Suprapubic skin (tissue), 4 donors: ENCODE results near the gene CISH. TPM values are rescaled to one million over a fixed set of nuclear protein-coding genes. Genes with fewer than 3 reads are reported as not detected.

Experiments
- DNase-seq, 2 donors: peaks; one replicate each; pipeline ENCODE4 v3.0.0-alpha.2; 2019; ENCODE audit warnings: low spot score in 2 of 2
- H3K27ac ChIP-seq: fragments of 200-600 bp; sonication (generic); one replicate; pipeline ENCODE4 v1.5.1; 2019
- H3K27me3 ChIP-seq: fragments of 200-600 bp; sonication (generic); one replicate; pipeline ENCODE4 v1.5.1; 2019
- H3K36me3 ChIP-seq: fragments of 200-600 bp; sonication (generic); one replicate; pipeline ENCODE4 v1.5.1; 2019
- H3K4me1 ChIP-seq: fragments of 200-600 bp; sonication (generic); one replicate; pipeline ENCODE4 v1.5.1; 2019
- H3K4me3 ChIP-seq: fragments of 200-600 bp; sonication (generic); one replicate; pipeline ENCODE4 v1.5.1; 2019; ENCODE audit warnings: mild to moderate bottlenecking
- H3K9me3 ChIP-seq: fragments of 200-600 bp; sonication (generic); one replicate; pipeline ENCODE4 v1.5.1; 2019
- CTCF ChIP-seq, 2 donors: fragments of 200-600 bp in 1 of 2; fragments of 450-650 bp in 1 of 2; sonication (generic) in 1 of 2; IDR thresholded peaks; one replicate each; pipeline ENCODE4 v1.5.1; 2016 to 2019; ENCODE audit warnings: antibody characterized with exemption in 2 of 2, mild to moderate bottlenecking in 1 of 2, moderate library complexity in 1 of 2
- EP300 ChIP-seq: sonication (generic); formaldehyde crosslinking; IDR thresholded peaks from one replicate; pipeline ENCODE4 v1.6.1; 2017; ENCODE audit warnings: antibody characterized with exemption
- POLR2A ChIP-seq, 2 donors: fragments of 450-650 bp; IDR thresholded peaks; one replicate each; pipeline ENCODE4 v1.6.1; 2017; ENCODE audit warnings: antibody characterized with exemption in 2 of 2, mild to moderate bottlenecking in 2 of 2, moderate library complexity in 2 of 2
- POLR2AphosphoS5 ChIP-seq, 3 donors: sonication (generic); formaldehyde crosslinking; IDR thresholded peaks; one replicate each; pipeline ENCODE4 v1.6.1; 2017; ENCODE audit warnings: antibody characterized with exemption in 3 of 3
- WGBS: methylation state at CpG from one replicate; pipeline ENCODE4 v1.1.5; 2018; 5-methylcytosine and 5-hydroxymethylcytosine counted together
- total RNA-seq, 4 donors: library from RNA; depleted of rRNA; stranded (reverse); fragments of >200 nt; gene quantifications; one replicate each; pipeline ENCODE4 v1.1.0, GENCODE V29; 2016

Gene CISH
- total RNA-seq, 4 donors from 2014 or later = 12.8 to 20.5 (median 14.7) TPM

GRCh38 chr3:50615190-50615589 lies 3.6 kb upstream of the CISH start:
- no peaks in the 10 kb centered on the region for H3K9me3 ChIP-seq
- no peak overlapping the region for H3K4me3 ChIP-seq
- no peak overlapping the region for H3K27ac ChIP-seq
- no peak for DNase-seq
- 67% methylated on average over 1 of the region's 1 CpG for WGBS
- TF ChIP-seq CTCF (IDR thresholded peaks at IDR 0.05) (no peak), EP300 (no peak), POLR2AphosphoS5 (IDR thresholded peaks at IDR 0.05) (no peak), POLR2A (IDR thresholded peaks at IDR 0.05) (no peak)
- no peaks in the 10 kb centered on the region for H3K36me3 ChIP-seq
- H3K27me3 ChIP-seq = no peaks in the 10 kb centered on the region
- H3K4me1 ChIP-seq = peaks cover 72% of the 10 kb centered on the region

- H3K36me3 ChIP-seq = peaks cover 2% of the 10 kb centered on the region
- no peaks in the 10 kb centered on the region for H3K27me3 ChIP-seq
- H3K27ac ChIP-seq = no peak overlapping the region
- DNase-seq = no peak
- no peak overlapping the region for H3K4me3 ChIP-seq
- H3K9me3 ChIP-seq = no peaks in the 10 kb centered on the region
- 55% methylated on average over 6 of the region's 6 CpGs for WGBS
- TF ChIP-seq POLR2AphosphoS5 (IDR thresholded peaks at IDR 0.05) (no peak), EP300 (no peak), CTCF (IDR thresholded peaks at IDR 0.05) (no peak), POLR2A (IDR thresholded peaks at IDR 0.05) (no peak)
- peaks cover 72% of the 10 kb centered on the region for H3K4me1 ChIP-seq
Measured at GRCh38 chr3:50612970-50613846, 1.6 kb upstream of the CISH start.

- Histone ChIP-seq H3K36me3 (peaks cover 10% of the 10 kb centered on the region), H3K4me3 (peak overlapping the region; percentile 75), H3K4me1 (peaks cover 71% of the 10 kb centered on the region), H3K27me3 (no peaks in the 10 kb centered on the region), H3K27ac (peak overlapping the region; percentile 89), H3K9me3 (no peaks in the 10 kb centered on the region)
- TF ChIP-seq CTCF (IDR thresholded peaks at IDR 0.05) = no peak
- no peak for TF ChIP-seq POLR2AphosphoS5 (IDR thresholded peaks at IDR 0.05)
- no peak for TF ChIP-seq EP300
- no peak for TF ChIP-seq POLR2A (IDR thresholded peaks at IDR 0.05)
- WGBS = 5% methylated on average over 13 of the region's 29 CpGs
- no peak for DNase-seq
Measured at GRCh38 chr3:50612234-50612882, 784 bp upstream of the CISH start.

- Histone ChIP-seq H3K36me3 (peaks cover 19% of the 10 kb centered on the region), H3K4me3 (peak overlapping the region; percentile 75), H3K4me1 (peaks cover 79% of the 10 kb centered on the region), H3K27me3 (no peaks in the 10 kb centered on the region), H3K9me3 (no peaks in the 10 kb centered on the region), H3K27ac (peak overlapping the region; percentile 89)
- TF ChIP-seq POLR2AphosphoS5 (IDR thresholded peaks at IDR 0.05) (no peak), EP300 (no peak), POLR2A (IDR thresholded peaks at IDR 0.05) (no peak)
- 0% methylated on average over 6 of the region's 10 CpGs for WGBS
- DNase-seq = no peak
Measured at GRCh38 chr3:50610992-50611463, 546 bp downstream of the CISH start.

GRCh38 chr3:50610181-50610971 lies 1.2 kb downstream of the CISH start:
- TF ChIP-seq POLR2AphosphoS5 (IDR thresholded peaks at IDR 0.05) = no peak
- TF ChIP-seq POLR2A (IDR thresholded peaks at IDR 0.05) = no peak
- TF ChIP-seq EP300 = no peak
- no peak for TF ChIP-seq CTCF (IDR thresholded peaks at IDR 0.05)
- Histone ChIP-seq H3K36me3 (peaks cover 19% of the 10 kb centered on the region), H3K27me3 (no peaks in the 10 kb centered on the region), H3K4me3 (peak overlapping the region; percentile 75), H3K4me1 (peaks cover 81% of the 10 kb centered on the region), H3K9me3 (no peaks in the 10 kb centered on the region), H3K27ac (peak overlapping the region; percentile 89)
- WGBS = 66% methylated on average over 5 of the region's 6 CpGs
- DNase-seq = no peak
